HG02763 (cell line): ENCODE results near the gene TSPAN5.
"Not testable (repeated sequence)": the region's sequence is repeated elsewhere in the genome, so short reads cannot be mapped to it uniquely, and the experiment has no call there.

Experiments
- ATAC-seq: cut with Tn5 transposase; IDR thresholded peaks from one replicate; pipeline ENCODE4 v1.9.1; 2021; ENCODE audit warnings: mild to moderate bottlenecking, moderate library complexity; ENCODE audit not compliant: unreplicated experiment

TSPAN5 gene

GRCh38 chr4:98658287-98659105, at the start of gene TSPAN5:
TSS of gene TSPAN5 (minus strand) at chr4:98658611.
- peak; percentile 73 for ATAC-seq

- ATAC-seq: no peak
Observed at GRCh38 chr4:98706935-98707334, 48.5 kb upstream of the TSPAN5 start.

GRCh38 chr4:98706200-98706813, 47.9 kb upstream of the TSPAN5 start:
- no peak for ATAC-seq

- not testable (repeated sequence) for ATAC-seq
Observed at GRCh38 chr4:98705586-98705985, 47.2 kb upstream of the TSPAN5 start.

GRCh38 chr4:98700656-98701055, 42.2 kb upstream of the TSPAN5 start:
- ATAC-seq: no peak

- ATAC-seq: no peak
Observed at GRCh38 chr4:98694076-98694475, 35.7 kb upstream of the TSPAN5 start.

GRCh38 chr4:98692411-98692810, 34.0 kb upstream of the TSPAN5 start:
- no peak for ATAC-seq

- ATAC-seq: no peak
Observed at GRCh38 chr4:98691588-98691987, 33.2 kb upstream of the TSPAN5 start.

- ATAC-seq: no peak
Observed at GRCh38 chr4:98689507-98690174, 31.2 kb upstream of the TSPAN5 start.

GRCh38 chr4:98688411-98689290, 30.2 kb upstream of the TSPAN5 start:
- no peak for ATAC-seq

GRCh38 chr4:98687876-98688275, 29.5 kb upstream of the TSPAN5 start:
- no peak for ATAC-seq

- no peak for ATAC-seq
Observed at GRCh38 chr4:98686847-98687246, 28.4 kb upstream of the TSPAN5 start.

- ATAC-seq: no peak
Observed at GRCh38 chr4:98686043-98686707, 27.8 kb upstream of the TSPAN5 start.

GRCh38 chr4:98685225-98686042, 27.0 kb upstream of the TSPAN5 start:
- ATAC-seq: no peak

- ATAC-seq: no peak
Observed at GRCh38 chr4:98682719-98683118, 24.3 kb upstream of the TSPAN5 start.

- ATAC-seq: no peak
Observed at GRCh38 chr4:98680806-98681205, 22.4 kb upstream of the TSPAN5 start.

- no peak for ATAC-seq
Observed at GRCh38 chr4:98679738-98680137, 21.3 kb upstream of the TSPAN5 start.

- no peak for ATAC-seq
Observed at GRCh38 chr4:98677799-98678198, 19.4 kb upstream of the TSPAN5 start.

- ATAC-seq: no peak
Observed at GRCh38 chr4:98674404-98675173, 16.2 kb upstream of the TSPAN5 start.
